ENCODE results near the gene C2CD3. TPM values are rescaled to one million over a fixed set of nuclear protein-coding genes. Genes with fewer than 3 reads are reported as not detected.

C2CD3 gene
- total RNA-seq, 1 donor from 2014 or later = 40.9 TPM

GRCh38 chr11:74035264-74035663 is 135.5 kb downstream of the C2CD3 start:
- no peaks in the 10 kb centered on the region for H3K9me3 Mint-ChIP-seq (ENCODE audit: low read depth)
- no peak for TF ChIP-seq CTCF (IDR thresholded peaks at IDR 0.05; ENCODE audit: unreplicated experiment)
- no peak overlapping the region for H3K27ac Mint-ChIP-seq
- H3K27me3 Mint-ChIP-seq = no peaks in the 10 kb centered on the region
- H3K36me3 Mint-ChIP-seq (ENCODE audit: insufficient read depth) = peaks cover 8% of the 10 kb centered on the region
- no peak for DNase-seq (ENCODE audit: low spot score, unreplicated experiment)
- H3K4me1 Mint-ChIP-seq (ENCODE audit: low read depth) = no peaks in the 10 kb centered on the region
- H3K4me3 Mint-ChIP-seq (ENCODE audit: low read depth) = no peak overlapping the region

- H3K9me3 Mint-ChIP-seq (ENCODE audit: low read depth) = no peaks in the 10 kb centered on the region
- peaks cover 8% of the 10 kb centered on the region for H3K36me3 Mint-ChIP-seq (ENCODE audit: insufficient read depth)
- no peaks in the 10 kb centered on the region for H3K27me3 Mint-ChIP-seq
- TF ChIP-seq CTCF (IDR thresholded peaks at IDR 0.05; ENCODE audit: unreplicated experiment) = no peak
- H3K4me3 Mint-ChIP-seq (ENCODE audit: low read depth) = no peak overlapping the region
- no peak overlapping the region for H3K27ac Mint-ChIP-seq
- H3K4me1 Mint-ChIP-seq (ENCODE audit: low read depth) = no peaks in the 10 kb centered on the region
- no peak for DNase-seq (ENCODE audit: low spot score, unreplicated experiment)
Measured at GRCh38 chr11:74033046-74033445, 137.8 kb downstream of the C2CD3 start.

- Mint-ChIP-seq H3K27ac (no peak overlapping the region), H3K27me3 (no peaks in the 10 kb centered on the region), H3K9me3 (ENCODE audit: low read depth) (no peaks in the 10 kb centered on the region), H3K4me3 (ENCODE audit: low read depth) (no peak overlapping the region), H3K36me3 (ENCODE audit: insufficient read depth) (peaks cover 9% of the 10 kb centered on the region), H3K4me1 (ENCODE audit: low read depth) (no peaks in the 10 kb centered on the region)
- no peak for DNase-seq (ENCODE audit: low spot score, unreplicated experiment)
- TF ChIP-seq CTCF (IDR thresholded peaks at IDR 0.05; ENCODE audit: unreplicated experiment) = no peak
Measured at GRCh38 chr11:74030723-74031676, 139.8 kb downstream of the C2CD3 start.

GRCh38 chr11:74025467-74026166 is 145.2 kb downstream of the C2CD3 start:
- DNase-seq (ENCODE audit: low spot score, unreplicated experiment) = no peak
- no peak for TF ChIP-seq CTCF (IDR thresholded peaks at IDR 0.05; ENCODE audit: unreplicated experiment)
- H3K4me3 Mint-ChIP-seq (ENCODE audit: low read depth) = no peak overlapping the region

GRCh38 chr11:74024261-74025029 is 146.4 kb downstream of the C2CD3 start:
- no peak overlapping the region for H3K27ac Mint-ChIP-seq
- no peaks in the 10 kb centered on the region for H3K27me3 Mint-ChIP-seq
- peaks cover 17% of the 10 kb centered on the region for H3K36me3 Mint-ChIP-seq (ENCODE audit: insufficient read depth)
- H3K4me3 Mint-ChIP-seq (ENCODE audit: low read depth) = no peak overlapping the region
- no peak for TF ChIP-seq CTCF (IDR thresholded peaks at IDR 0.05; ENCODE audit: unreplicated experiment)
- no peak for DNase-seq (ENCODE audit: low spot score, unreplicated experiment)
- peaks cover 6% of the 10 kb centered on the region for H3K4me1 Mint-ChIP-seq (ENCODE audit: low read depth)
- no peaks in the 10 kb centered on the region for H3K9me3 Mint-ChIP-seq (ENCODE audit: low read depth)

More at GRCh38 chr11:74025467-74026166, 145.2 kb downstream of the C2CD3 start:
- Mint-ChIP-seq H3K36me3 (ENCODE audit: insufficient read depth) (peaks cover 17% of the 10 kb centered on the region), H3K27me3 (no peaks in the 10 kb centered on the region), H3K9me3 (ENCODE audit: low read depth) (no peaks in the 10 kb centered on the region), H3K4me1 (ENCODE audit: low read depth) (peaks cover 4% of the 10 kb centered on the region), H3K27ac (no peak overlapping the region)
